ENCODE measurements around the gene PDE6A.

The PDE6A gene

GRCh38 chr5:149827086-149827485 is 117.5 kb downstream of the PDE6A start:
- H3K4me3 ChIP-seq (ENCODE audit: control insufficient read depth in 1 of 7, extremely low read depth in 1 of 7, insufficient read depth in 4 of 7, low read depth in 2 of 7, low read length in 6 of 7) = no peak overlapping the region
- no peaks in the 10 kb centered on the region for H3K9me3 ChIP-seq (ENCODE audit: control extremely low read depth in 1 of 5, control insufficient read depth in 4 of 5, insufficient read depth in 2 of 5, low read depth in 1 of 5, low read length in 4 of 5)
- DNase-seq = no peak
- no peak overlapping the region for H3K27ac ChIP-seq (ENCODE audit: insufficient read depth in 1 of 2, low read depth in 1 of 2, low read length in 2 of 2, poor library complexity in 1 of 2, severe bottlenecking in 2 of 2)
- ChIA-PET CTCF (interaction anchor here (0.7 to 23.8 kb wide), 23 partner anchors 9 to 288 kb away, joined by 3 to 329 read pairs (median 4); partner anchors contain the start of gene SLC26A2), POLR2A (no interaction called here)
- H3K27me3 ChIP-seq (replicated peaks in 2 of 5; ENCODE audit: control insufficient read depth in 4 of 5, insufficient read depth in 5 of 5, low read length in 4 of 5) = no peaks in the 10 kb centered on the region
- H3K4me1 ChIP-seq (ENCODE audit: control extremely low read depth in 1 of 4, control insufficient read depth in 4 of 4, insufficient read depth in 4 of 4, low read length in 3 of 4) = peaks cover 0 to 4% (median 0%) of the 10 kb centered on the region in 4 experiments
- H3K36me3 ChIP-seq (ENCODE audit: control insufficient read depth in 4 of 4, insufficient read depth in 4 of 4, low read length in 3 of 4) = peaks cover 3 to 74% (median 12%) of the 10 kb centered on the region in 4 experiments
- 100% methylated on average over 2 of the region's 5 CpGs for WGBS (ENCODE audit: insufficient coverage)

- ChIA-PET CTCF (interaction anchor here (0.6 to 23.8 kb wide), 17 partner anchors 7 to 216 kb away, joined by 3 to 329 read pairs (median 4); partner anchors contain the start of gene SLC26A2), POLR2A (no interaction called here)
- DNase-seq = no peak
- H3K9me3 ChIP-seq (ENCODE audit: control extremely low read depth in 1 of 5, control insufficient read depth in 4 of 5, insufficient read depth in 2 of 5, low read depth in 1 of 5, low read length in 4 of 5) = no peaks in the 10 kb centered on the region
- no peak overlapping the region for H3K27ac ChIP-seq (ENCODE audit: insufficient read depth in 1 of 2, low read depth in 1 of 2, low read length in 2 of 2, poor library complexity in 1 of 2, severe bottlenecking in 2 of 2)
- no peaks in the 10 kb centered on the region for H3K27me3 ChIP-seq (replicated peaks in 2 of 5; ENCODE audit: control insufficient read depth in 4 of 5, insufficient read depth in 5 of 5, low read length in 4 of 5)
- no peak overlapping the region for H3K4me3 ChIP-seq (ENCODE audit: control insufficient read depth in 1 of 7, extremely low read depth in 1 of 7, insufficient read depth in 4 of 7, low read depth in 2 of 7, low read length in 6 of 7)
- H3K4me1 ChIP-seq (ENCODE audit: control extremely low read depth in 1 of 4, control insufficient read depth in 4 of 4, insufficient read depth in 4 of 4, low read length in 3 of 4) = peaks cover 0 to 4% (median 0%) of the 10 kb centered on the region in 4 experiments
- H3K36me3 ChIP-seq (ENCODE audit: control insufficient read depth in 4 of 4, insufficient read depth in 4 of 4, low read length in 3 of 4) = peaks cover 3 to 76% (median 12%) of the 10 kb centered on the region in 4 experiments
- 91% methylated on average over 8 of the region's 9 CpGs for WGBS (ENCODE audit: insufficient coverage)
These were observed 118.0 kb downstream of the PDE6A start for GRCh38 chr5:149826574-149826973.

- Histone ChIP-seq H3K9me3 (ENCODE audit: control extremely low read depth in 1 of 5, control insufficient read depth in 4 of 5, insufficient read depth in 2 of 5, low read depth in 1 of 5, low read length in 4 of 5) (no peaks in the 10 kb centered on the region), H3K27me3 (replicated peaks in 2 of 5; ENCODE audit: control insufficient read depth in 4 of 5, insufficient read depth in 5 of 5, low read length in 4 of 5) (no peaks in the 10 kb centered on the region), H3K36me3 (ENCODE audit: control insufficient read depth in 4 of 4, insufficient read depth in 4 of 4, low read length in 3 of 4) (peaks cover 0 to 76% (median 8%) of the 10 kb centered on the region in 4 experiments), H3K4me3 (ENCODE audit: control insufficient read depth in 1 of 7, extremely low read depth in 1 of 7, insufficient read depth in 4 of 7, low read depth in 2 of 7, low read length in 6 of 7) (no peak overlapping the region), H3K4me1 (ENCODE audit: control extremely low read depth in 1 of 4, control insufficient read depth in 4 of 4, insufficient read depth in 4 of 4, low read length in 3 of 4) (peaks cover 0 to 4% (median 0%) of the 10 kb centered on the region in 4 experiments), H3K27ac (ENCODE audit: insufficient read depth in 1 of 2, low read depth in 1 of 2, low read length in 2 of 2, poor library complexity in 1 of 2, severe bottlenecking in 2 of 2) (no peak overlapping the region)
- ChIA-PET CTCF (interaction anchor here (1.1 to 15.8 kb wide), 6 partner anchors 9 to 206 kb away, joined by 3 to 329 read pairs (median 3); no protein-coding TSS in a partner anchor), POLR2A (no interaction called here)
- DNase-seq = no peak
- WGBS (ENCODE audit: insufficient coverage) = 92% methylated on average over 16 of the region's 16 CpGs
These were observed 119.7 kb downstream of the PDE6A start for GRCh38 chr5:149824846-149825245.

- ChIA-PET CTCF (interaction anchor here (1.1 to 15.8 kb wide), 9 partner anchors 9 to 205 kb away, joined by 3 to 329 read pairs (median 4); no protein-coding TSS in a partner anchor), POLR2A (no interaction called here)
- Histone ChIP-seq H3K27ac (ENCODE audit: insufficient read depth in 1 of 2, low read depth in 1 of 2, low read length in 2 of 2, poor library complexity in 1 of 2, severe bottlenecking in 2 of 2) (no peak overlapping the region), H3K9me3 (ENCODE audit: control extremely low read depth in 1 of 5, control insufficient read depth in 4 of 5, insufficient read depth in 2 of 5, low read depth in 1 of 5, low read length in 4 of 5) (no peaks in the 10 kb centered on the region), H3K4me1 (ENCODE audit: control extremely low read depth in 1 of 4, control insufficient read depth in 4 of 4, insufficient read depth in 4 of 4, low read length in 3 of 4) (peaks cover 0 to 4% (median 0%) of the 10 kb centered on the region in 4 experiments), H3K27me3 (replicated peaks in 2 of 5; ENCODE audit: control insufficient read depth in 4 of 5, insufficient read depth in 5 of 5, low read length in 4 of 5) (no peaks in the 10 kb centered on the region), H3K36me3 (ENCODE audit: control insufficient read depth in 4 of 4, insufficient read depth in 4 of 4, low read length in 3 of 4) (peaks cover 0 to 71% (median 8%) of the 10 kb centered on the region in 4 experiments), H3K4me3 (ENCODE audit: control insufficient read depth in 1 of 7, extremely low read depth in 1 of 7, insufficient read depth in 4 of 7, low read depth in 2 of 7, low read length in 6 of 7) (no peak overlapping the region)
- DNase-seq = no peak
- WGBS (ENCODE audit: insufficient coverage) = 98% methylated on average over 5 of the region's 7 CpGs
These were observed 120.5 kb downstream of the PDE6A start for GRCh38 chr5:149824120-149824519.

GRCh38 chr5:149823375-149823774 is 121.2 kb downstream of the PDE6A start:
- Histone ChIP-seq H3K4me1 (ENCODE audit: control extremely low read depth in 1 of 4, control insufficient read depth in 4 of 4, insufficient read depth in 4 of 4, low read length in 3 of 4) (no peaks in the 10 kb centered on the region), H3K27ac (ENCODE audit: insufficient read depth in 1 of 2, low read depth in 1 of 2, low read length in 2 of 2, poor library complexity in 1 of 2, severe bottlenecking in 2 of 2) (no peak overlapping the region), H3K27me3 (replicated peaks in 2 of 5; ENCODE audit: control insufficient read depth in 4 of 5, insufficient read depth in 5 of 5, low read length in 4 of 5) (no peaks in the 10 kb centered on the region), H3K9me3 (ENCODE audit: control extremely low read depth in 1 of 5, control insufficient read depth in 4 of 5, insufficient read depth in 2 of 5, low read depth in 1 of 5, low read length in 4 of 5) (no peaks in the 10 kb centered on the region), H3K36me3 (ENCODE audit: control insufficient read depth in 4 of 4, insufficient read depth in 4 of 4, low read length in 3 of 4) (peaks cover 0 to 69% (median 8%) of the 10 kb centered on the region in 4 experiments), H3K4me3 (ENCODE audit: control insufficient read depth in 1 of 7, extremely low read depth in 1 of 7, insufficient read depth in 4 of 7, low read depth in 2 of 7, low read length in 6 of 7) (no peak overlapping the region)
- POLR2A ChIA-PET = no interaction called here
- 100% methylated on average over 2 of the region's 5 CpGs for WGBS (ENCODE audit: insufficient coverage)
- CTCF ChIA-PET = interaction anchor here (0.9 to 15.8 kb wide), 10 partner anchors 8 to 184 kb away, joined by 3 to 329 read pairs (median 4); no protein-coding TSS in a partner anchor
- DNase-seq = no peak

- ChIA-PET POLR2A (no interaction called here), CTCF (interaction anchor here (0.9 to 15.8 kb wide), 9 partner anchors 9 to 183 kb away, joined by 3 to 329 read pairs (median 4); no protein-coding TSS in a partner anchor)
- no peak for DNase-seq
- Histone ChIP-seq H3K9me3 (ENCODE audit: control extremely low read depth in 1 of 5, control insufficient read depth in 4 of 5, insufficient read depth in 2 of 5, low read depth in 1 of 5, low read length in 4 of 5) (no peaks in the 10 kb centered on the region), H3K36me3 (ENCODE audit: control insufficient read depth in 4 of 4, insufficient read depth in 4 of 4, low read length in 3 of 4) (peaks cover 0 to 67% (median 4%) of the 10 kb centered on the region in 4 experiments), H3K27ac (ENCODE audit: insufficient read depth in 1 of 2, low read depth in 1 of 2, low read length in 2 of 2, poor library complexity in 1 of 2, severe bottlenecking in 2 of 2) (no peak overlapping the region), H3K4me1 (ENCODE audit: control extremely low read depth in 1 of 4, control insufficient read depth in 4 of 4, insufficient read depth in 4 of 4, low read length in 3 of 4) (no peaks in the 10 kb centered on the region), H3K4me3 (ENCODE audit: control insufficient read depth in 1 of 7, extremely low read depth in 1 of 7, insufficient read depth in 4 of 7, low read depth in 2 of 7, low read length in 6 of 7) (no peak overlapping the region), H3K27me3 (replicated peaks in 2 of 5; ENCODE audit: control insufficient read depth in 4 of 5, insufficient read depth in 5 of 5, low read length in 4 of 5) (no peaks in the 10 kb centered on the region)
- WGBS (ENCODE audit: insufficient coverage) = 100% methylated on average over 5 of the region's 5 CpGs
These were observed 122.3 kb downstream of the PDE6A start for GRCh38 chr5:149822301-149822700.

Data from common myeloid progenitor, CD34-positive (primary cell).